Neural progenitor cell (in vitro differentiated cells): Measurements from ENCODE around the gene PKNOX2. TPM values are rescaled to one million over a fixed set of nuclear protein-coding genes. Genes with fewer than 3 reads are reported as not detected.

Source experiments
- DNase-seq: peaks from one replicate; pipeline ENCODE4 v3.0.0-alpha.2; 2016; ENCODE audit warnings: low spot score
- H2AFZ ChIP-seq: fragments of 200-600 bp; sonication (generic); replicated peaks from 2 replicates; pipeline ENCODE4 v1.6.1; 2016; ENCODE audit warnings: antibody characterized with exemption
- H3F3A ChIP-seq: fragments of 200-600 bp; sonication (generic); 2 replicates; pipeline ENCODE4 v1.6.1; 2016; ENCODE audit warnings: antibody characterized with exemption, low read depth
- H3K27ac ChIP-seq: fragments of 200-600 bp; sonication (generic); 2 replicates; pipeline ENCODE4 v1.5.1; 2016; ENCODE audit warnings: mild to moderate bottlenecking
- H3K27me3 ChIP-seq: fragments of 200-600 bp; sonication (generic); 2 replicates; pipeline ENCODE4 v1.6.1; 2016; ENCODE audit warnings: mild to moderate bottlenecking, moderate library complexity
- H3K36me3 ChIP-seq: fragments of 200-600 bp; sonication (generic); 2 replicates; pipeline ENCODE4 v1.5.1; 2016
- H3K4me1 ChIP-seq: fragments of 200-600 bp; sonication (generic); 2 replicates; pipeline ENCODE4 v1.6.1; 2016; ENCODE audit warnings: mixed run types
- H3K4me2 ChIP-seq: fragments of 200-600 bp; sonication (generic); 2 replicates; pipeline ENCODE4 v1.6.1; 2016
- H3K4me3 ChIP-seq: fragments of 200-600 bp; sonication (generic); 2 replicates; pipeline ENCODE4 v1.5.1; 2016
- H3K79me2 ChIP-seq: fragments of 200-600 bp; sonication (generic); 2 replicates; pipeline ENCODE4 v1.6.1; 2016; ENCODE audit warnings: low read depth
- H3K9ac ChIP-seq: fragments of 200-600 bp; sonication (generic); 2 replicates; pipeline ENCODE4 v1.6.1; 2016
- H3K9me3 ChIP-seq: fragments of 200-600 bp; sonication (generic); 2 replicates; pipeline ENCODE4 v1.5.1; 2016; ENCODE audit warnings: low read depth
- H4K20me1 ChIP-seq: fragments of 200-600 bp; sonication (generic); 2 replicates; pipeline ENCODE4 v1.6.1; 2016; ENCODE audit warnings: low read depth
- H3K27ac Mint-ChIP-seq: 3 replicates; pipeline ENCODE4 v1.8.0; 2021; ENCODE audit warnings: mixed read lengths
- H3K27me3 Mint-ChIP-seq: 2 replicates; pipeline ENCODE4 v1.8.0; 2022; ENCODE audit warnings: low read depth, mild to moderate bottlenecking, inconsistent platforms, moderate library complexity, mixed read lengths; ENCODE audit not compliant: insufficient read depth
- H3K36me3 Mint-ChIP-seq: 3 replicates; pipeline ENCODE4 v1.8.0; 2021; ENCODE audit warnings: mixed read lengths
- H3K4me1 Mint-ChIP-seq: 3 replicates; pipeline ENCODE4 v1.8.0; 2021; ENCODE audit warnings: mixed read lengths
- H3K4me3 Mint-ChIP-seq: 3 replicates; pipeline ENCODE4 v1.8.0; 2021; ENCODE audit warnings: mild to moderate bottlenecking, moderate library complexity, mixed read lengths
- H3K9me3 Mint-ChIP-seq: 3 replicates; pipeline ENCODE4 v1.8.0; 2020; ENCODE audit warnings: mixed read lengths
- CTCF ChIP-seq: fragments of 200-600 bp; sonication (generic); IDR thresholded peaks from 2 replicates; pipeline ENCODE4 v1.5.1; 2017; ENCODE audit warnings: antibody characterized with exemption, mild to moderate bottlenecking
- EZH2 ChIP-seq: fragments of 200-600 bp; sonication (generic); IDR thresholded peaks from 2 replicates; pipeline ENCODE4 v1.6.1; 2017; ENCODE audit warnings: antibody characterized with exemption, mild to moderate bottlenecking, moderate library complexity
- EZH2phosphoT487 ChIP-seq: fragments of 200-600 bp; sonication (generic); IDR thresholded peaks from 2 replicates; pipeline ENCODE4 v1.6.1; 2017; ENCODE audit warnings: antibody characterized with exemption
- total RNA-seq: library from RNA; depleted of rRNA; stranded (reverse); fragments of >200 nt; gene quantifications from 2 replicates; pipeline ENCODE4 v1.2.3, GENCODE V29; 2015; ENCODE audit warnings: low replicate concordance

Gene PKNOX2
- total RNA-seq = 4.3 and 7.2 TPM in 2 replicates

GRCh38 chr11:125164422-125165110, at the start of gene PKNOX2:
TSS of gene PKNOX2 (plus strand) at chr11:125164751. CDS start at chr11:125351306, 186,555 bp downstream.
- H3K4me1 ChIP-seq = peaks cover 43% of the 10 kb centered on the region
- H3K27me3 Mint-ChIP-seq = peaks cover 14% of the 10 kb centered on the region
- TF ChIP-seq CTCF (peak; percentile 68), EZH2 (no peak), EZH2phosphoT487 (no peak)

GRCh38 chr11:125117429-125117828, 47.1 kb upstream of the PKNOX2 start:
- TF ChIP-seq EZH2 (no peak), CTCF (no peak), EZH2phosphoT487 (no peak)
- Histone ChIP-seq H3F3A (peaks cover 9% of the 10 kb centered on the region), H4K20me1 (no peaks in the 10 kb centered on the region), H3K27ac (no peak overlapping the region), H3K27me3 (peaks cover 15% of the 10 kb centered on the region), H3K4me1 (peaks cover 8% of the 10 kb centered on the region), H3K9me3 (no peaks in the 10 kb centered on the region), H3K36me3 (no peaks in the 10 kb centered on the region), H3K9ac (no peak overlapping the region), H3K4me2 (peak overlapping the region; percentile 57), H3K79me2 (no peaks in the 10 kb centered on the region), H3K4me3 (no peak overlapping the region), H2AFZ (peak overlapping the region; percentile 92)
- no peak overlapping the region for H3K4me3 Mint-ChIP-seq
- peaks cover 13% of the 10 kb centered on the region for H3K9me3 Mint-ChIP-seq
- H3K27me3 Mint-ChIP-seq = peaks cover 5% of the 10 kb centered on the region
- H3K27ac Mint-ChIP-seq = no peak overlapping the region
- peaks cover 6% of the 10 kb centered on the region for H3K4me1 Mint-ChIP-seq
- peak; percentile 20 for DNase-seq
- peaks cover 4% of the 10 kb centered on the region for H3K36me3 Mint-ChIP-seq

More at GRCh38 chr11:125164422-125165110, at the start of gene PKNOX2:
- peaks cover 14% of the 10 kb centered on the region for H3K27me3 ChIP-seq
- H3K4me3 Mint-ChIP-seq = peak within 1 kb of the TSS; percentile 100
- H4K20me1 ChIP-seq = peaks cover 32% of the 10 kb centered on the region
- H3K27ac Mint-ChIP-seq = peak within 1 kb of the TSS; percentile 100
- peak within 1 kb of the TSS; percentile 48 for H3K9ac ChIP-seq
- peaks cover 43% of the 10 kb centered on the region for H3K79me2 ChIP-seq
- H3K9me3 ChIP-seq = no peaks in the 10 kb centered on the region
- peaks cover 4% of the 10 kb centered on the region for H3K36me3 Mint-ChIP-seq
- peaks cover 60% of the 10 kb centered on the region for H3F3A ChIP-seq
- no peaks in the 10 kb centered on the region for H3K36me3 ChIP-seq
- H3K27ac ChIP-seq = no peak within 1 kb of the TSS
- peak; percentile 94 for DNase-seq
- no peaks in the 10 kb centered on the region for H3K9me3 Mint-ChIP-seq
- peak within 1 kb of the TSS; percentile 88 for H3K4me3 ChIP-seq
- H2AFZ ChIP-seq = peak within 1 kb of the TSS; percentile 63
- peaks cover 55% of the 10 kb centered on the region for H3K4me1 Mint-ChIP-seq
- H3K4me2 ChIP-seq = peak within 1 kb of the TSS; percentile 95

GRCh38 chr11:125123194-125123946, 41.2 kb upstream of the PKNOX2 start:
- no peak overlapping the region for H3K4me2 ChIP-seq
- Mint-ChIP-seq H3K4me3 (no peak overlapping the region), H3K27me3 (peaks cover 4% of the 10 kb centered on the region), H3K9me3 (no peaks in the 10 kb centered on the region), H3K36me3 (no peaks in the 10 kb centered on the region), H3K4me1 (peaks cover 12% of the 10 kb centered on the region), H3K27ac (no peak overlapping the region)
- peak overlapping the region; percentile 85 for H2AFZ ChIP-seq
- H3K27me3 ChIP-seq = peaks cover 19% of the 10 kb centered on the region
- H3K27ac ChIP-seq = no peak overlapping the region
- no peaks in the 10 kb centered on the region for H3K4me1 ChIP-seq
- H3K36me3 ChIP-seq = no peaks in the 10 kb centered on the region
- TF ChIP-seq CTCF (no peak), EZH2phosphoT487 (no peak), EZH2 (no peak)
- no peak overlapping the region for H3K4me3 ChIP-seq
- H4K20me1 ChIP-seq = no peaks in the 10 kb centered on the region
- H3K9ac ChIP-seq = no peak overlapping the region
- H3K79me2 ChIP-seq = no peaks in the 10 kb centered on the region
- DNase-seq = no peak
- H3K9me3 ChIP-seq = no peaks in the 10 kb centered on the region
- H3F3A ChIP-seq = no peaks in the 10 kb centered on the region
